HG03108 (cell line): ENCODE data around the gene SHROOM4.

ENCODE experiments used
- ATAC-seq: cut with Tn5 transposase; IDR thresholded peaks from one replicate; pipeline ENCODE4 v1.9.1; 2021; ENCODE audit warnings: moderate library complexity; ENCODE audit not compliant: unreplicated experiment

The SHROOM4 gene

DNA sequence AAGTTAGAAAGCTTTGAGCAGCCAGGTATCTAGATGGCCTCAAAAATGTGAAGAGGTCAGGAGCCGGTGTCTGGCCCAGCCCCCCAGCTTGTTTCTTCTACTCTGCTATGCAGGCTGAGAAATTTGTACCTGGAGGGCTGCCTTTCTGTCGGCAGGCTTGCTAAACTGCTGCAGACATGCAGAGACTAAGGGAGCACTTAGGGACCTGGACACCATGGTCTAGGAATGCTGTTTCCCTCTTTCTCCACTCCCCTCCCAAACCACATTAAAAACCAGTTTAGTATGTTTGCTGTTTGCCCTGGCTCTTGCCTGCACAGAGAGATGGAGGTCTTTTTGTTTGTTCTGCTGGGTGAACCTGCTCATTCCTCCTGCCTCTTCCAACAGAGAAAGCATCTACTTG, 186.3 kb downstream of the SHROOM4 start:
- ATAC-seq, result no peak

GRCh38 chrX:50626432-50626831, 187.6 kb downstream of the SHROOM4 start:
- no peak for ATAC-seq

GRCh38 chrX:50622751-50623150, 191.2 kb downstream of the SHROOM4 start:
- no peak for ATAC-seq

DNA sequence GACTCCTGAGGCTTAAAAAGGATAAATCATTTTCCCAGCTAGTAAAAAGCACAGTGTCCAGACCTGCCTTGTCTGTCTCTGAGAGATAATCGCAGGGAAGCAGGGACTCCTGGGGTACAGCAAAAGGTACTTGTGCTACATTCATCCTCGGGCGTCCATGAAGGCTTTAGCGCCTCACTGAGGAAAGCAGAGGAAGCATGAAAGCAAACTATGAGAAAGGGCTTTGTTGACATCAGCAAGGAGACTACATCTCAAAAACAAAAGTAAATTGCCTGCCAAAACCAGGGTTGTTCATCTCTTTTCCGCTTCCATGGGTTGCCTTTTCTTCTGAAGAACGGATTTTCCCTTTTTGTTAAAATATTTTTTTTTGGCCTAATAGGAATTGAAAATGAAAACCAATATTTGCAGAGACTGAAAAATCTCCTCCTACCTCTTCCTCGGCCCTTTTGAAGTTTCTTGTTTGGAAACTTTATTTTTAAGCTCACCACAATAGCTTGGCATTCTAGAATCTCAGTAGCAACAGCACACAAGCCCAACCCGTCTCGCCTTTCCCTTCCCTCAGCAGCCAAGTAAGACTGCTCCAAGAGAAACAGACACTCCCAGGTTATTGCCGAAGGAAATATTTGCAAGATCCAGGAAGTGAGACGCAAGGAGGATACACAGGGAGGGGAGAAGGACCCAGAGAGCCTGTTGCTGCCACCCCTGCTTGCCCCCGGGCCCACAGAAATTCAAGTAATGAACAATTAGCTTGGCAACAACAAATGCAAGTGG, 195.0 kb downstream of the SHROOM4 start:
- no peak for ATAC-seq

GRCh38 chrX:50617183-50617582, 196.8 kb downstream of the SHROOM4 start:
- ATAC-seq, result no peak

DNA sequence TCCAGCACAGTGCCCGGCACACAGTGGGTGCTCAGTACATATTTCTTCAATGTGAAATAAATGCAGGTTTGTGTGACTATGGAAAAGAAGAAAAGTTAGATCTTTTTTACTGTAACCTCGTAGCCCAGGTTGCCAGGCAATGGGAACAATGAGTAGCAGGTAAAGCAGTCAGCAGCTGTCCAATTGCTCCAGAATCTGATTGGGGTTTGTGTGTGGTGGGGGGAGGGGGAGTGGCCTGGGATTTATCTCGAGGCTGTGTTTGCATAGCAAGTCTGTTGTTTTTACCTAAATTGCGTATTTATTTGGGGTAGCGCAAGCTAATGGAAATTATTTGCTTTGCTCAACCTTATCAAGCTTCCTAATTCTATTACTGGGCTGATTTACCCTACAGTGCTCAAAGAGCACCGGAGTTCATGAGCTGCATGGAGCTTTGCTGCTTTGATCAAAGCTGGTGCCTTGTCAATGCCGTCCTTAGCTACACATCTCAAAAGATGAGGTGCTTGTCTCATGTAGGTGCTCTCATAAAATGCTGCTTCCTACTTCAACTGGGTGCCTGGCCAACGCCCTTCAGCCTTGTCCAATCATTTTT, 198.3 kb downstream of the SHROOM4 start:
- no peak for ATAC-seq

DNA sequence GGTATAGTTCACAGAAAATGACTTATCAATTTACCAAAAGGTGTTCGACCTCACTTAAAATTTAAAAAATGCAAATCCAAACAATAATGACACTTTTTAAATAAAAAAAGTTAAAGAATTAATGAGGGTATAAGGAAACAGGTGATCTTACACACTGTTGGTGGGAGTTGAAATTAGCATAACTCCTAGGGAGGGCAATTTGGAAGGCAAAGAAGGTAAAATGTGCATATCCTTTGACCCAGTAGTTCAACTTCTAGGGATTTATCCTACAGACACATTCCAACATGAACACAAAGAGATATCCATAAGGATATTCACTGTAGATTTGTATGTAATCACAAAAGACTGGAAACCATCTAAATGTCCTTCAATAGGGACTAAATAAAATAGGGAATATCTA, 199.5 kb downstream of the SHROOM4 start:
- no peak for ATAC-seq

DNA sequence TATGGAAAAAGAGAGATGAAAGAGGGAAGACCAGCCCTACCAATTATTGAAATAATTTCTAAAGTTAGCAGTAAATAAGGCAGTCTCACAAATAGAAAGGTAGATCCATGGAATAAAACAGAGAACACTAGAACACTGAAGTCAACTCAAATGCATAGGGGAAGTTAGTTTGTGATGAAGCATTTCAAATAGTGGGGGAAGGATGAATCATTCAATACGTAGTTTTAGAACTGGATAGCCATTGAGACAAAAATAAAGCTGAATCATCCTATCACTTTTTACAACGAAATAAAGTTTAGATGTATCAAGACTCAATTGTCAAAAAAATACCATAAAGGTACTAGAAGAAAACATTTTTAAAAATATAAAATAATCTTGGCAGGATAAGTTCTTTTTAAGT, 200.1 kb downstream of the SHROOM4 start:
- no peak for ATAC-seq

DNA sequence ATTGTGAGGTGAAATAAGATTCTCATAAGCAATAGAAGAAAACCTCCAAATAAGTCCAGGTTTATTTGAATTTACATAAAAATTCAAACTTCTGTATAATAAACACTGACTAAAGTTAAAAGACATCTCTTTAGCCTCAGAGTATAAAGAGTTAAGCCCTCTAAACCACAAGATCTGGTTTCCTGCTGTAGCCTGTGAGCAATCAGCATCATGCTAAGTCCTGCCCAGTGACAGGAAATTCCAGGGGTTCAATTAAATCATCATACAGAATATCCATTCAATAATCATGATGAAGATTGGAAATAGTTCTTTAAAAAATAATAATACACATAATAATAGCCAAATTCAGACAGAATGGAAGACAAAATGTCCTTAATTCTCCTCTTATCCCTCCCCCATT, 204.2 kb downstream of the SHROOM4 start:
- ATAC-seq, result no peak

DNA sequence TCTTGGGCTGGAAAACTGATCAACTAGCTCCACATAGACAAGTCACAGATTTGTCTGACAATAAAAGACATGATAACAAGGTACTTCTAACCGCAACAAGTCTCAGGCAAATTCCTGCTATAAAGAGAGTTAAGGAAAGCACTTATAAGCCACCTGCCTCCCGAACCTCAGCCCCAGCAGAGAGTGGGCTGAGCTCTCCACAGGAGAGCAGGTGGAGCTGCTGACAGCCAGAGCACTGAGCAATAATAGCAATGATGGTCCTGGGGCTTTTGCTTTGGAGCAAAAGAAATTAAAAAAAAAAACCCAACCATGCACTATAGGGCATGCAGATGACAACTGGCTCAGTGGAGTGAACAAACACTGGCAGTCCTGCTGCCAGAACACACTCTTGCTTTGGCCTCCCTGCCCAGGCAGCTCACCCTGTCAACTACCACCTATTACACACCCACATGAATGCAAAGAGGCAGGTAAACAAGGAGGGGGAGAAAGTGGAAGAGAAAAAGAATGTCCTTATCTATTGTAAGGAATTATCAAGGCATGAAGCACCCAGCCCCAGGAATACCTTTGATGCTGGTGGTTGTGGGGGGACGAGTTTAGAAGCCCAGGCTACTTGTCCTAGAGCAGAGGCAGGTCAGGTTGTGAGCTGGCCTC, 207.6 kb downstream of the SHROOM4 start:
- no peak for ATAC-seq

DNA sequence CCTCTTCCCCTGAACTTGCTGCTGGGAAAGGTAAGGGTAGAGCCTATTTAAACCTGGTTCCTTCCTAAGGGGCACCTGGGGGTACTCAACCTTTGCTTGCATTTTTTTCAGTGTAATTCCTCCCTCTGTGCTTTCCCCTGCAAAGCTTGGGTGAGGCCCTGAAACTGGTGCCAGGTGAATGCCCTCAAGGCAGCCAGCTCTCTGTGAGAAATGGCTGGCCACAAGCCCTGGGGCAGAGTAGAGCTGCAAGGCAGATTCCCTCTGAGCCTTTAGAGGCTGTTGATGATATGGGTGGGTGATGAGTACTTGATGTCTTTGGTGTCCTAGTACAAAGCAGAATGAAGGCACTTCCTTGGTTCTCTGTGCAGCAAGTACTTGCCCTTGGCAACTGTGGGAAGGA, 217.9 kb downstream of the SHROOM4 start:
- ATAC-seq, result no peak

DNA sequence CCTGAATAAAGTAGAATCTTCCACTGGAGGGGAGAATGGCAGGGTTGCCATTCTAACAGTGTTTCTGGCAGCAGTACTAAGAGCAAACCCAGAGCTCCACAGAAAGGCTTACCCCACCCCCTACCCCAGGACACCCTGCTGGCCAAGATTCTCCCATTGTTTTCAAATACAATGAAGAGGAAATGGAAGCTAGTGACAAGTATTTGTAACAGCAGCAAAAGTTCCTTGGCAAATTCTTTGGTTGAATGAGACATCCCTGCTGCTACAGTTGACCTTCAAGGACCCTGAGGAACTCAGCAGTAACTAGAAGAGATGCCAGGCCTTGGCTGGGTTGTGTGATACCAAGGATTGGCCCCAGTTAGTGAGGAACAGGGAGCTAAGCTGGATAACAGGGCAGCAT, 219.2 kb downstream of the SHROOM4 start:
- no peak for ATAC-seq

GRCh38 chrX:50586980-50587379, 227.0 kb downstream of the SHROOM4 start:
- ATAC-seq, result no peak

DNA sequence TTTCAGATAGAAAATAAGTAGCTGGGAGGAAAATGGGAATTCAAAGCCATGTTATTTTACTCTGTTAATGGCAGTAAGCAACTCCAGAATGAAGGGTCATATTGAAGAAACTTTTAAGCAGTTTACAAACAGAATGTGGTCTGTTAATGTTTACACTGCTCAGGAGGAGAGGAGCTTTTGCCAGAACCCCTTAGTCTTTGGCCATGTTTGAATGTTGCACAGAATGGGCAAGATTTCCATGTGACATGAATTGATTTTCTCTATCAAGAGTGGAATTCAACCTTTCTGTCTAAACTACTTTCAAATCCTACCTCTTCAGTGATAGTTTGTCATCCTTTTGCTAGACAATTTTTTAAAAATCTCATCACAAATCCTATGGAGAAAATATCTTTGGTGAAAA, 227.6 kb downstream of the SHROOM4 start:
- no peak for ATAC-seq

DNA sequence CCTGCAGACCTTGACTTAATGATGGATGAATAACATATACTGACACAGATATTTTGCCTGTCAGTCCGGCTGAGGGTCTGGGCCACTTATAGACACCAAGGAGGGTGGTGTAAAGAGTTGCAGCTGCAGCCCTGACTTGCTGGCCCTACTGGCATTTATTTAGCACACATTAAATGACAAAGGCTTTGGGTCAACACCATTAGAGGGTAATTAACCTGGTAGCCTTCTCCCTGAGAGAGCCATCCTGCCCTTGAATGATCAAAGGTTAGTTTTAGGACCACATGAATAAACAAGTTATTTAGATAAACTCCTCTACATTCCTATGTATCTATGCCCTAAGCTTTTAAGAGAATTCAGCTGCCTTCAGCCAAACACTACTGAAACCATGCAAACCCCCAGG, 232.6 kb downstream of the SHROOM4 start:
- no peak for ATAC-seq

GRCh38 chrX:50579955-50580354, 234.0 kb downstream of the SHROOM4 start:
- no peak for ATAC-seq

DNA sequence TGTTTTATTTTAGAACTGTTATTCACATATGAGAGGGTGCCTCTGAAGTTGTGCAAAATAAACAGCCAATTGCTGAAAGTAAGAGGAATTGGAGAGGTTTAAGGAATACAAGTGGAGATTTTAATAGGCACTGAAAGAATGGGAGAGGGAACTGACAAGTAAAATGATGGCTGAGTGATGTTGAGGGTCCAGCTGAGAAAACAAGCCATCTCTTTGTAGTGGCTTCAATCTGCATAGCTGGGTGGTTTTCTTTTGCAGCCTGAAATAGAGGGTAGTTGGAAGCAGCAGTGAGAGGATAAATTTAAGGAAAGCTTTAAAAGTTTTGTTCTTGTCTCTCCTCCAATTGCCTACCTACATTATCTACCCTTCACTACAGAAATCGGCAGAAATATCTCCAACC, 236.7 kb downstream of the SHROOM4 start:
- no peak for ATAC-seq

GRCh38 chrX:50567636-50568035, 246.4 kb downstream of the SHROOM4 start:
- ATAC-seq, result no peak

DNA sequence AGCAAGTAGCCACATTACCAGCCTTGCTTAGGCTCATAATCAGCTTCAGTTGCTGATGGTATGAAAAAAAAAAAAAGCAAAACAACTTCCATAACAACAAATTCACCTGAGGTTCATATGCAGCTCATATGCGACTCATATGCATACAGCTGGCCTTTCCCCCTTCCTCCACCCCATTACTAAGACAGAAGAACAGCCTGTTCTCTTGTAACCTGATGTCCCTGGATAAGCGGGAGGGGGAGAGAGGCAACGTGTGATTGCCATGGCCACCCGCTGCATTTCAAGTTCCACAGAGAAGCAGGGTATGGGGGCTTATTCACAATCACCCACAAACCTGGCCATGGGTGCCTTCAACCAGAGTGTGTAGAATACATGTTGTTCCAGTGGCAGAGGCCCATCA, 248.3 kb downstream of the SHROOM4 start:
- ATAC-seq, result no peak
